T-helper 2 cell treated with Interferon-gamma antibody and Interleukin-4, amounts not matched to agents 5 μg/mL and 100 μg/mL, for 36 hours (primary cell): Measurements from ENCODE around the gene FAM151A.
"Not testable (repeated sequence)": the region's sequence is repeated elsewhere in the genome, so short reads cannot be mapped to it uniquely, and the experiment has no call there.

ENCODE experiments used
- DNase-seq: peaks from one replicate; pipeline ENCODE4 v3.0.0; 2021; ENCODE audit warnings: low spot score
- H3K27ac Mint-ChIP-seq: one replicate; pipeline ENCODE4 v1.8.0; 2021; ENCODE audit warnings: mild to moderate bottlenecking, mixed read lengths
- H3K27me3 Mint-ChIP-seq: one replicate; pipeline ENCODE4 v1.8.0; 2021; ENCODE audit warnings: low read depth, mixed read lengths
- H3K36me3 Mint-ChIP-seq: one replicate; pipeline ENCODE4 v1.8.0; 2021; ENCODE audit warnings: low read depth, mixed read lengths
- H3K4me1 Mint-ChIP-seq: one replicate; pipeline ENCODE4 v1.8.0; 2021; ENCODE audit warnings: low read depth, mixed read lengths
- H3K4me3 Mint-ChIP-seq: one replicate; pipeline ENCODE4 v1.8.0; 2022; ENCODE audit warnings: mild to moderate bottlenecking, moderate library complexity, mixed read lengths
- H3K9me3 Mint-ChIP-seq: one replicate; pipeline ENCODE4 v1.8.0; 2021; ENCODE audit warnings: mixed read lengths

FAM151A gene

DNA sequence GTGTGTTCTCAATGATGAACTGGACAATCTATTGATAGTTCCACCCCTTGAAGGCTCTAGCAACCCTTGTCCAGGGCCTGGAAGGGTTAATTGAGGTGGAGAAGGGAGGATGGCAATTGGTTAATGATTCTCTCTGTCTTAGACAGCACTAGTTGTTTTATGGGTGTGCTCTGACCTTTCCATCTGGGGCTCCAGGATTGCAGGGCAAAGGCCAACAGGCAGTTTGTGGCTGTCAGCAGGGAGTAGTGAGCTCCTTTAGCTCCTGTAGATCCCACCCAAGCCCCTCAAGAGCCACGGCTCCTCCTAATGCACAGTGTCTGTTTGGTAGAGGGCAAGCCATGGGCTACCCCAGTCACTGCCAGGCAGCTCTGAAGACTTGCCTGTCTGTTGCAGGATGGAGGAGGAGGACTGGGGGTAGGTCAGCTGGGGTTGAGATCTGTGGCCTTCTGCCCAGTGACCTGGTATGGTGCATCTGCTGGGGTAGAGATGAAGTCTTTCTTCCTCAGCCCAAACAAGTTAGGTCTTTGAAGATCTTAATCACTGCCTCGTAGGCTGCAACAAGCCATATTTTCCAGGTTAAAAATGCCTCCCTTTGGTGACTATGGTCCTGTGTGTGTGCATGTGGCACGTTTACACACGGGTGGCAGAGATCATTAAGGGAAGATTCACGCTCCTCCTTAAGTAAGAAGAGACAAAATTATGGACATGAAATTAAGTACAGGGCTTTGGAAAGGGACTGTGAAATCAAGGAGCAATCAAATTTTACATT lies 26.0 kb upstream of the FAM151A start:
- no peaks in the 10 kb centered on the region for H3K9me3 Mint-ChIP-seq
- no peak overlapping the region for H3K27ac Mint-ChIP-seq
- no peak for DNase-seq
- no peaks in the 10 kb centered on the region for H3K27me3 Mint-ChIP-seq
- H3K36me3 Mint-ChIP-seq, result no peaks in the 10 kb centered on the region
- no peak overlapping the region for H3K4me3 Mint-ChIP-seq
- H3K4me1 Mint-ChIP-seq, result no peaks in the 10 kb centered on the region

DNA sequence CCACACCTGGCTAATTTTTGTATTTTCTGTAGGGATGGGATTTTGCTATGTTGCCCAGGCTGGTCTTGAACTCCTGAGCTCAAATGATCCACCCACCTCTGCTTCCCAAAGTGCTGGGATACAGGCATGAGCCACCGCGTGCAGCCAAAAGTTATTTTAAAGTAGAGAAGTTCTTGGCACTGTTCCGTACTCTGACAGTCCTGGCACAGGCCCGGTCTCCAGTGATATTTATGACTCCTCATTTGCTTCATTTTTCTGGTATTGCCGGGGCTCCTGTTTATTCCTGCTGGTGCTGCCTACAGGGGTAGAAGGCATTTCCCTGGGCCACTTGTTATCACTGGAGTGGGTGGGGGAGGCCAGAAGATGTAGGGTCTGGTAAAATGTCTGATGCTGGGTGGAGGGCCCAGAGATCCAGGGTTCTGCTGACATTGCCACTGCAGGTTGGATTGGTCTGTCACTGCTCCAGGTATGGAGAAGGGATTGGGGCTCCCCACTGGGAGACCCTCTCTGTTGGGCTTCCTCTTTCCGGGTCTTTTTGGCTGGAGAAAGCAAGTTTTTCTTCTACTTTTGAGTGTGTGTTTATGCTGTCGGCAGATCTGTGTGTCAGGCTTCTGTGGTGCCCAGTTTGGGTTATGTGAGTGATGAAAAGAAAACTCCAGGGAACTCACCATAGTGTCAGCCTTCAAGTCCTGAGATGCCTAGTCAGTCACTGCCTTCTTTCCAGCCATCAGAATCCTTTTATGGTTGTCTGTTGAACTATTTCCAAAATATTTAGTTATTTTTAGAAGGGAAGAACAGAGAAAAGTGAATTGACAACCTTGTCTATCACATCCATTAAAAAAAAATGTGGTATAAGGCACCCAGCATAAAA lies 22.7 kb upstream of the FAM151A start:
- no peak overlapping the region for H3K27ac Mint-ChIP-seq
- no peaks in the 10 kb centered on the region for H3K36me3 Mint-ChIP-seq
- no peak overlapping the region for H3K4me3 Mint-ChIP-seq
- H3K27me3 Mint-ChIP-seq, result no peaks in the 10 kb centered on the region
- no peak for DNase-seq
- no peaks in the 10 kb centered on the region for H3K4me1 Mint-ChIP-seq
- H3K9me3 Mint-ChIP-seq, result peaks cover 6% of the 10 kb centered on the region

DNA sequence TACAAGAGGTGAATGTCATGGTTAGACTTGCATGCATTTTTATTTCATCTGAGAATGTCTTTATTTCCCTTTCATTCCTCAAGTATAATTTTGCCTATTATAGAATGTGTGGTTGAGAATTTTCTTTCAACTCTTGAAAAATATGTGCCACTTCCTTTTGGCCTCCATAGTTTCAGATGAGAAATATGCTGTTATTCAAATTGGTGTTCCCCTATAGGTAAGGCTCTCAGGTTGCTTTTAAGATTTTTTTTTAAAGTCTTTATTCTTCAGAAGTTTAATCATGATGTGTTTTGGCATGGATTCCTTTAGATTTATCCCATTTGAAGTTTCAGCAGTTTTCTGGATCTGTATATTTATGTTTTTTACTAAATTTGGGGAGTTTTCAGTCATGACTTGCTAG lies 20.4 kb upstream of the FAM151A start:
- Mint-ChIP-seq H3K9me3 (peaks cover 6% of the 10 kb centered on the region), H3K27me3 (peaks cover 5% of the 10 kb centered on the region), H3K27ac (no peak overlapping the region), H3K4me3 (no peak overlapping the region), H3K4me1 (no peaks in the 10 kb centered on the region), H3K36me3 (no peaks in the 10 kb centered on the region)
- no peak for DNase-seq

DNA sequence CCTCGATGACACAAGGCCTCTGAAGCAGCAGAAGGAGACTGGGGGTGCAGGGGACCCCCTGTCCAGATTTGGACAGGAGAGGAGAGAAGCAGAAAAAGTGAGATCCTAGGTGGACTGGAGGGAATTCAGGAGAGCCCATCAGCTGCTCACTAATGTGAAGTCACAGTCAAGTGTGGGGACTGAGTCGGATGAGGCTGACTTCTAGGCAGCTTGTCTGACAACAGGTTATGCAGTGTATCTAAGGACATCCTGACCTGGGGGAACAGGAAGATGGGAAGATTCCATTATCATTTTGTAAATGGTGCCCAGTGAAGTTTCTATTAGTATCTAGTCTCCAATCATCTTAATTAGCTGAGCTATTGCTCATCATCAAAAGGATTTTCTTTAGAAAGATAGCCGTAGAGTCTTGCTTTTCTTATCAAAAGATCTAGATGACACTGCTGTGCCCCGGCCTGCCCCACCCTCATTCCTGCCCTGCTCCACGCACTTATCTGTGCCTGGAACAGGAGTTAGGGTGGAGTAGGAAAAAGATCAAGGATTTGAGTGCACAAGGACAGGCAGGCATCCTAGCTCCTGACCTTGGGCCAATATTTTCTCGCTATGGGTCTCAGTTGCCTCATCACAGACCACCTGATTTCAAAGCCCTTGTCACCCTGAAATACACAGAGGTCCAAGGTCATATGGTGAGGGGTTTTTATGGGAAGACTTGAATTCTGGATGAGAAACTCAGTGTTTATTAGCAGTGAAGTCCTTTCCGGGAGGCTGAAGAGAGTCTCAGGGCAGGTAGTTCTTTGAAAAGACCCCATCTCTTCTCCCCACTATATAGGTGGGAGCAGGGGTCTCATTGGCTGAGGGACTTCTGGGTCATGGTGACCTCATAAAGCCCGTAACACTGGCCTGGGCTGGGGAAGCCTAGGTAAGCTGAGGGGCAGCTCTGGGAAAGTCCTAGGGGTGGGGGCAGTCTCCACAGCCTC lies 17.8 kb upstream of the FAM151A start, which contains the start of gene MROH7:
MROH7 (plus strand) TSS at position 924 of the 974 bp plus-strand sequence. CDS start 11,141 bp downstream, outside the sequence.
- Mint-ChIP-seq H3K9me3 (peaks cover 6% of the 10 kb centered on the region), H3K4me3 (no peak within 1 kb of the TSS)

DNA sequence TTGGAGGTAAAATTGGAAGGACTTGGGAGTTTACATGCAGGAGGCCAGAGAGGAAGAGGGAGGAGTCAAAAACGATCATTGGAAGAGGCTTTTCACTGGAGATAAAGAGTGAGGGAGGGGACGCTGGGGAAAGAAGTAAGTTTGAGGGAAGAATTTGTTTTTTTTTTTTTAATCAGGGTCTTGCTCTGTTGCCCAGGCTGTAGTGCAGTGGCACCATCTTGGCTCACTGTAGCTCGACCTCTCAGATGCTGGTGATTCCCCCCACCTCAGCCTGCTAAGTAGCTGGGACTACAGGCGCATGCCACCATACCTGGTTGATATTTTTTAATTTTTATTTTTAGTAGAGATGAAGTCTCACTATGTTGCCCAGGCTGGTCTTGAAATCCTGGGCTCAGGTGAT lies 17.0 kb upstream of the FAM151A start:
- DNase-seq, result no peak
- no peaks in the 10 kb centered on the region for H3K4me1 Mint-ChIP-seq
- no peaks in the 10 kb centered on the region for H3K36me3 Mint-ChIP-seq
- peaks cover 9% of the 10 kb centered on the region for H3K27me3 Mint-ChIP-seq
- peaks cover 6% of the 10 kb centered on the region for H3K9me3 Mint-ChIP-seq
- no peak overlapping the region for H3K4me3 Mint-ChIP-seq
- no peak overlapping the region for H3K27ac Mint-ChIP-seq

More for the DNA sequence above, 17.8 kb upstream of the FAM151A start, which contains the start of gene MROH7:
- Mint-ChIP-seq H3K27me3 (peaks cover 9% of the 10 kb centered on the region), H3K27ac (no peak within 1 kb of the TSS), H3K4me1 (no peaks in the 10 kb centered on the region), H3K36me3 (no peaks in the 10 kb centered on the region)
- DNase-seq, result no peak

DNA sequence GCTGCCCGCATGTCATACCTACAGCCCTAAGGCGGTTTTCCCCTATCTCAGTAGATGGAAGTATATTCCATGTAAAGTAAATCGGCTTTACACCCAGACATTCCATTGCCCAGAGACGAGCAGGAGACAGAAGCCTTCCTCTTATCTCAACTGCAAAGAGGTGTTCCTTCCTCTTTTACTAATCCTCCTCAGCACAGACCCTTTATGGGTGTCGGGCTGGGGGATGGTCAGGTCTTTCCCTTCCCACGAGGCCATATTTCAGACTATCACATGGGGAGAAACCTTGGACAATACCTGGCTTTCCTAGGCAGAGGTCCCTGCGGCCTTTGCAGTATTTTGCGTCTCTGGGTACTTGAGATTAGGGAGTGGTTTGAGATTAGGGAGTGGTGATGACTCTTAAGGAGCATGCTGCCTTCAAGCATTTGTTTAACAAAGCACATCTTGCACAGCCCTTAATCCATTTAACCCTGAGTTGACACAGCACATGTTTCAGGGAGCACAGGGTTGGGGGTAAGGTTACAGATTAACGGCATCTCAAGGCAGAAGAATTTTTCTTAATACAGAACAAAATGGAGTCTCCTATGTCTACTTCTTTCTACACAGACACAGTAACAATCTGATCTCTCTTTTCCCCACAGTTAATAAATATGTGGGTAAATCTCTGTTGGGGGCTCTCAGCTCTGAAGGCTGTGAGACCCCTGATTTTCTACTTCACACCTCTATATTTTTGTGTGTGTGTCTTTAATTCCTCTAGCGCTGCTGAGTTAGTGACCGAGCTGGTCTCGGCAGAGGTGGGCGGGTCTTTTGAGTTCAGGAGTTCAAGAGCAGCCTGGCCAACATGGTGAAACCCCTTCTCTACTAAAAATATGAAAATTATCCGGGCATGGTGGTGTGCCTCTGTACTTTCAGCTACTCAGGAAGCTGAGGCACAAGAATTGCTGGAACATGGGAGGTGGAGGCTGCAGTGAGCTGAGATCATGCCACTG lies 13.4 kb upstream of the FAM151A start:
- H3K4me3 Mint-ChIP-seq, H3K9me3 Mint-ChIP-seq, H3K27ac Mint-ChIP-seq, DNase-seq, H3K4me1 Mint-ChIP-seq, H3K36me3 Mint-ChIP-seq: not testable (repeated sequence)
- peaks cover 16% of the 10 kb centered on the region for H3K27me3 Mint-ChIP-seq

DNA sequence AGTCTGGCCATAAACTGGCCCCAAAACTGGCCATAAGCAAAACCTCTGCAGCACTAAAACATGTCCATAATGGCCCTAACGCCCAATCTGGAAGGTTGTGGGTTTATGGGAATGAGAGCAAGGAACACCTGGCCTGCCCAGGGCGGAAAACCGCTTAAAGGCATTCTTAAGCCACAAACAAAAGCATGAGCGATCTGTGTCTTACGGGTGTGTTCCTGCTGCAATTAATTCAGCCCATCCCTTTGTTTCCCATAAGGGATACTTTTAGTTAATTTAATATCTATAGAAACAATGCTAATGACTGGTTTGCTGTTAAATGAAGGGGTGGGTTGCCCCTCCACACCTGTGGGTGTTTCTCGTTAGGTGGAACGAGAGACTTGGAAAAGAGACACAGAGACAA lies 12.5 kb upstream of the FAM151A start:
- not testable (repeated sequence) for DNase-seq, H3K4me1 Mint-ChIP-seq, H3K9me3 Mint-ChIP-seq, H3K4me3 Mint-ChIP-seq, H3K36me3 Mint-ChIP-seq, H3K27ac Mint-ChIP-seq
- peaks cover 16% of the 10 kb centered on the region for H3K27me3 Mint-ChIP-seq

DNA sequence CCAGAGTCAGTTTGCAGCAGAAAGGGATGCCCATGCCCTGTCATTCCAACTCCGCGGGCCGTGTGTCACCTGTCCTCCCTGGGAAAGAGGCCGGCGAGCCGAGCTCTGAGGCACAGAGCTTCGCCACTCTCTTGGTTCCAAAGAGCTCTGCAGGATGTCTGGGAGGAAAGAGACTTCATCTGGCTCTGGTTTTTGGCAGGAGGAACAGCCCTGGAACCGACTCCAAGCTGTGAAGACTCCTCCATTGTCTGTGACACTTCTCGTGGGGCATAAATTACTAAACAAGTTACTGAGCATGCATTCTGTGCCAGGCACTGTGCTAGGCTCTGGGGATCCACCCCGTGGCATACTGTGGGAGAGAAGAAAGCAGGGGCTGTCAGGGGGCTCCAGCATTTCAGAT lies 3.9 kb upstream of the FAM151A start:
- DNase-seq, result no peak
- Mint-ChIP-seq H3K9me3 (no peaks in the 10 kb centered on the region), H3K4me3 (no peak overlapping the region), H3K36me3 (no peaks in the 10 kb centered on the region), H3K27me3 (peaks cover under 1% of the 10 kb centered on the region), H3K4me1 (no peaks in the 10 kb centered on the region), H3K27ac (no peak overlapping the region)

DNA sequence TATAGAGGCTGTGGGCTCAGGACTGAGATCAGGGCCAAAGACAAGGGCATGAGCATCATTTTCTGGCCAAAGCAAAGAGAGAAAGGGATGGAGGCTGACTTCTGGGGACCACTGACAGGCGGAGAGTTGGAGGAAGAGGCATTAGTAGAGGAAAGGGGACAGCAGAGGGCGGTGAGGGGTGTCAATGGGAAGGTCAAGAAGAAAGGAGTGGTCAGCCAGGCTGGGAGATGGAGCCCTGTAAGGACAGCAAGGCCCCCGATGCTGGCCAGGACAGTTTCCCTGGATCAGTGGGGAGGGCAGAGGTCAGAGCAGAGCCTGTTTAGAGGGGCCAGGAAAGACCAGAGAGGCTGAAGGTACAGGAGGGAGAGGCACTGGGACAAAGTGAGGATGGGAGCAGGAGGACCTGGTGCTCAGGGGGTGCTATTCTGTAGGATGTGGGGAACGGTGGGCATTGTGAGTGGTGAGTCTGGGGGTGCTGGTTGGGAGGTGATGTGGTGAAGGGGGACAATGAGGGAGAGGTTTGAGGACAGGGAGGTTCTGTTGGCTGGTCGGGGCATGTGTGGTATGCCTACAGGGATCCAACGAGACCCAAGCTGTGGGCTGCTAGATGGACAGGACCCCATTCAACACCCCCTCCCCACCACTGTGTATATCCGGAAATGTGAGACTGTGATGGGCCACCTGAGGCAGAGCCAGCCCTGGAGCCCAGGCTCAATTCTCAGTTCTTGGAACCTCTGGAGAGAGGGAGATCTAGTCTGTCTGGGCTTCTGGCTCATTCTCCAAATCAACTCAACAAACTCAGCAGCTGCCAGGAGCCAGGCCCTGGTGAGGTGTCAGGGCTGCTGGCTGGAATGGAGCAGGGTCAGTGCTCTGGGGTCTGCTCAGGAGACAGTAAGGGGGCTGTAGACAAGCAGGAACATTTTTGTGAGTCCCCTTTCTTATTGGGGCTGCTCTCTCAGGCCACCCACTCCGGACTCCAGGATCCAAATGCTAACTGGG lies 1.4 kb upstream of the FAM151A start:
- Mint-ChIP-seq H3K4me1 (no peaks in the 10 kb centered on the region), H3K4me3 (no peak overlapping the region), H3K27me3 (no peaks in the 10 kb centered on the region), H3K36me3 (no peaks in the 10 kb centered on the region), H3K9me3 (no peaks in the 10 kb centered on the region), H3K27ac (no peak overlapping the region)
- DNase-seq, result no peak

DNA sequence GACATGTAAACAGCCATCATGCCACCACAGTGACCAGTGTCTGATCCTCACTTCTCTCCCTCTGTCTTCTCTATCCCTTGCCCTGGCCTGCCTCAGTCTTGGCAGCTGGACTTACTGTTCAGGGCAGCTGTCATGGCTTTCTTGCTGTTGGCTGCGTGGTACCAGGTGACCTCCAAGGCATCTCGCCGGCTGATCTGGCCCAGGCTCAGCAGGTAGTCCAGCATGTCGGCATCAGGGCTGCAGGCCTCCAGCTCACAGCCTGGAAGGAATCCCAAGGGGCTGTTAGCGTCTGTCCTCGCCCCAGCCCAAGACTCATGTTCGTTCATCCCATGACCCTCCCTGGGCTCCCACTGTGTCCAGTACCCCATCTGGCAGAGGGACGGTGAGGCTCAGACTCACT lies 3.6 kb downstream of the FAM151A start:
- Mint-ChIP-seq H3K27ac (no peak overlapping the region), H3K36me3 (no peaks in the 10 kb centered on the region), H3K27me3 (no peaks in the 10 kb centered on the region), H3K4me1 (no peaks in the 10 kb centered on the region), H3K4me3 (no peak overlapping the region), H3K9me3 (no peaks in the 10 kb centered on the region)
- DNase-seq, result no peak

DNA sequence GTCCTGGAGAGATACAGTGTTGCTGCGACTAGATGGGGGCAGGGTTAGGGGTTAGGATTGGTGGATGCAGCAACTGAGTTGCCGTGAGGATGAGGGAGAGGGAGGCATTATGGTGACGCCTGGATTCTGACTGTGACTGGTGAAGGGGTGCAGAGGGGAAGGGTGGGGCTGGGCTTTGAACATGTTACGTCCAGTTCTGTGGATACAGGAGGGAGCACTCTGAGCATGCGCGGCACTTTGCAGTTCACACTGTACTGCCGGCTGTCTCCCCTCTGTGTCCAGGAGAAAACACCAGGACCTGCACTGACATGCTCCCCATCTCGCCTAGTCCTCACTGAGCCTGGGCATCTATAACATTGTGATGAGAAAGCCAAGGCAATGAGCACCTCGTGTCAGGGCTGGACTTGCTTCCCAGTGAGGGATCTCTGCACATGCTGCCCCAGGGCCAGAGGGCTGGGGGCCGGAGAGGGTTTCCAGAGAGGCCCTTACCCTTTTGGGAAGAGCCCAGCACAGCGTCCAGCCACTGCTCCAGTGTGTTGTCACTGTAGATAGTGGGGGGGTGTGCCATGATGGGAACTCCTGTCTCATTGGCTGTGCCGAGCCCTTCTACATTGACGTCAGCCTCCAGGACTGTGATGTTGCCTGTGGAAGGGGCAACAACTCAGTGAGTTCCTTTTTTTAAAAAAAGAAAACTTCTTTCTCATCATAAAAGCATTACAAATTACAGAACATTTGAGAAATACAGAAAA lies 7.6 kb downstream of the FAM151A start:
- H3K9me3 Mint-ChIP-seq, result no peaks in the 10 kb centered on the region
- no peak for DNase-seq

More for the DNA sequence above, 7.6 kb downstream of the FAM151A start:
- Mint-ChIP-seq H3K27ac (no peak overlapping the region), H3K4me1 (no peaks in the 10 kb centered on the region), H3K36me3 (no peaks in the 10 kb centered on the region), H3K4me3 (no peak overlapping the region), H3K27me3 (no peaks in the 10 kb centered on the region)
